Measurements from ENCODE around the gene MSL1.

DNA sequence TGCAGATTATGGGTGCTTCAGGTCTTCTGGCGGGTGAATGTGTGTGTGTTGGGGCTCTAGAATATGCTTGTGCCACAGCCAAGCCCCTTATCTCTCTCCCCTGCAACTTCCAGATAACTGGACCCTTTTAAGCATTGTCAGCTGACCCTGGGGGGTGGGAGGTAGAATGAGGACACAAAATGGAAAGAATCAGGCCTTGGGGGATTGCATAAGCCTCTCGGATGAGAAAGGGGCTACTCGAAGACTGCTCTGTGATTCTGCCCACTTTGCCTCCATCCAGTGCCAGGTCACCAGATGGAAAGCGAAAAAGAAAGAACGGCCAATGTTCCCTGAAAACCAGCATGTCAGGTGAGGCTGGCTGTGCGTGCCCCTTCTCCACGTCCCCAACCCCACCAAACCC lies 45.2 kb upstream of the MSL1 start:
- TF ChIP-seq SNAI2 (CRISPR knock-in tag; IDR thresholded peaks at IDR 0.05) = no peak
- TF ChIP-seq, protein P1, sequence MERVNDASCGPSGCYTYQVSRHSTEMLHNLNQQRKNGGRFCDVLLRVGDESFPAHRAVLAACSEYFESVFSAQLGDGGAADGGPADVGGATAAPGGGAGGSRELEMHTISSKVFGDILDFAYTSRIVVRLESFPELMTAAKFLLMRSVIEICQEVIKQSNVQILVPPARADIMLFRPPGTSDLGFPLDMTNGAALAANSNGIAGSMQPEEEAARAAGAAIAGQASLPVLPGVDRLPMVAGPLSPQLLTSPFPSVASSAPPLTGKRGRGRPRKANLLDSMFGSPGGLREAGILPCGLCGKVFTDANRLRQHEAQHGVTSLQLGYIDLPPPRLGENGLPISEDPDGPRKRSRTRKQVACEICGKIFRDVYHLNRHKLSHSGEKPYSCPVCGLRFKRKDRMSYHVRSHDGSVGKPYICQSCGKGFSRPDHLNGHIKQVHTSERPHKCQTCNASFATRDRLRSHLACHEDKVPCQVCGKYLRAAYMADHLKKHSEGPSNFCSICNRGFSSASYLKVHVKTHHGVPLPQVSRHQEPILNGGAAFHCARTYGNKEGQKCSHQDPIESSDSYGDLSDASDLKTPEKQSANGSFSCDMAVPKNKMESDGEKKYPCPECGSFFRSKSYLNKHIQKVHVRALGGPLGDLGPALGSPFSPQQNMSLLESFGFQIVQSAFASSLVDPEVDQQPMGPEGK (CRISPR knock-in tag; IDR thresholded peaks at IDR 0.05; ENCODE audit: borderline replicate concordance) = no peak
- no peak for TF ChIP-seq ISL1 (CRISPR knock-in tag; IDR thresholded peaks at IDR 0.05)
- TF ChIP-seq ZFP30 (CRISPR knock-in tag; IDR thresholded peaks at IDR 0.05) = no peak
- TF ChIP-seq, protein P2, sequence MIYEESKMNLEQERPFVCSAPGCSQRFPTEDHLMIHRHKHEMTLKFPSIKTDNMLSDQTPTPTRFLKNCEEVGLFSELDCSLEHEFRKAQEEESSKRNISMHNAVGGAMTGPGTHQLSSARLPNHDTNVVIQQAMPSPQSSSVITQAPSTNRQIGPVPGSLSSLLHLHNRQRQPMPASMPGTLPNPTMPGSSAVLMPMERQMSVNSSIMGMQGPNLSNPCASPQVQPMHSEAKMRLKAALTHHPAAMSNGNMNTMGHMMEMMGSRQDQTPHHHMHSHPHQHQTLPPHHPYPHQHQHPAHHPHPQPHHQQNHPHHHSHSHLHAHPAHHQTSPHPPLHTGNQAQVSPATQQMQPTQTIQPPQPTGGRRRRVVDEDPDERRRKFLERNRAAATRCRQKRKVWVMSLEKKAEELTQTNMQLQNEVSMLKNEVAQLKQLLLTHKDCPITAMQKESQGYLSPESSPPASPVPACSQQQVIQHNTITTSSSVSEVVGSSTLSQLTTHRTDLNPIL (CRISPR knock-in tag; IDR thresholded peaks at IDR 0.05; ENCODE audit: low read depth) = no peak
- no peak for TF ChIP-seq ZFP3 (CRISPR knock-in tag; IDR thresholded peaks at IDR 0.05)
- no peak for TF ChIP-seq ARNTL (CRISPR knock-in tag; IDR thresholded peaks at IDR 0.05; ENCODE audit: borderline replicate concordance, low read depth)
- no peak for TF ChIP-seq TCF4 (CRISPR knock-in tag; IDR thresholded peaks at IDR 0.05; ENCODE audit: borderline replicate concordance)
- TF ChIP-seq ZNF70 (CRISPR knock-in tag; IDR thresholded peaks at IDR 0.05) = no peak
- no peak for TF ChIP-seq PPARA (CRISPR knock-in tag; IDR thresholded peaks at IDR 0.05; ENCODE audit: borderline replicate concordance)
- TF ChIP-seq, protein P3, sequence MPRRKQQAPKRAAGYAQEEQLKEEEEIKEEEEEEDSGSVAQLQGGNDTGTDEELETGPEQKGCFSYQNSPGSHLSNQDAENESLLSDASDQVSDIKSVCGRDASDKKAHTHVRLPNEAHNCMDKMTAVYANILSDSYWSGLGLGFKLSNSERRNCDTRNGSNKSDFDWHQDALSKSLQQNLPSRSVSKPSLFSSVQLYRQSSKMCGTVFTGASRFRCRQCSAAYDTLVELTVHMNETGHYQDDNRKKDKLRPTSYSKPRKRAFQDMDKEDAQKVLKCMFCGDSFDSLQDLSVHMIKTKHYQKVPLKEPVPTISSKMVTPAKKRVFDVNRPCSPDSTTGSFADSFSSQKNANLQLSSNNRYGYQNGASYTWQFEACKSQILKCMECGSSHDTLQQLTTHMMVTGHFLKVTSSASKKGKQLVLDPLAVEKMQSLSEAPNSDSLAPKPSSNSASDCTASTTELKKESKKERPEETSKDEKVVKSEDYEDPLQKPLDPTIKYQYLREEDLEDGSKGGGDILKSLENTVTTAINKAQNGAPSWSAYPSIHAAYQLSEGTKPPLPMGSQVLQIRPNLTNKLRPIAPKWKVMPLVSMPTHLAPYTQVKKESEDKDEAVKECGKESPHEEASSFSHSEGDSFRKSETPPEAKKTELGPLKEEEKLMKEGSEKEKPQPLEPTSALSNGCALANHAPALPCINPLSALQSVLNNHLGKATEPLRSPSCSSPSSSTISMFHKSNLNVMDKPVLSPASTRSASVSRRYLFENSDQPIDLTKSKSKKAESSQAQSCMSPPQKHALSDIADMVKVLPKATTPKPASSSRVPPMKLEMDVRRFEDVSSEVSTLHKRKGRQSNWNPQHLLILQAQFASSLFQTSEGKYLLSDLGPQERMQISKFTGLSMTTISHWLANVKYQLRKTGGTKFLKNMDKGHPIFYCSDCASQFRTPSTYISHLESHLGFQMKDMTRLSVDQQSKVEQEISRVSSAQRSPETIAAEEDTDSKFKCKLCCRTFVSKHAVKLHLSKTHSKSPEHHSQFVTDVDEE (CRISPR knock-in tag; IDR thresholded peaks at IDR 0.05) = no peak
